T-helper 1 cell (primary cell): Measurements from ENCODE around the gene NT5DC3.
"Not testable (repeated sequence)": the region's sequence is repeated elsewhere in the genome, so short reads cannot be mapped to it uniquely, and the experiment has no call there.

Experiments used
- DNase-seq, 5 donors: peaks; one replicate each; pipeline ENCODE4 v3.0.0-alpha.2; 2012 to 2020

Gene NT5DC3

DNA sequence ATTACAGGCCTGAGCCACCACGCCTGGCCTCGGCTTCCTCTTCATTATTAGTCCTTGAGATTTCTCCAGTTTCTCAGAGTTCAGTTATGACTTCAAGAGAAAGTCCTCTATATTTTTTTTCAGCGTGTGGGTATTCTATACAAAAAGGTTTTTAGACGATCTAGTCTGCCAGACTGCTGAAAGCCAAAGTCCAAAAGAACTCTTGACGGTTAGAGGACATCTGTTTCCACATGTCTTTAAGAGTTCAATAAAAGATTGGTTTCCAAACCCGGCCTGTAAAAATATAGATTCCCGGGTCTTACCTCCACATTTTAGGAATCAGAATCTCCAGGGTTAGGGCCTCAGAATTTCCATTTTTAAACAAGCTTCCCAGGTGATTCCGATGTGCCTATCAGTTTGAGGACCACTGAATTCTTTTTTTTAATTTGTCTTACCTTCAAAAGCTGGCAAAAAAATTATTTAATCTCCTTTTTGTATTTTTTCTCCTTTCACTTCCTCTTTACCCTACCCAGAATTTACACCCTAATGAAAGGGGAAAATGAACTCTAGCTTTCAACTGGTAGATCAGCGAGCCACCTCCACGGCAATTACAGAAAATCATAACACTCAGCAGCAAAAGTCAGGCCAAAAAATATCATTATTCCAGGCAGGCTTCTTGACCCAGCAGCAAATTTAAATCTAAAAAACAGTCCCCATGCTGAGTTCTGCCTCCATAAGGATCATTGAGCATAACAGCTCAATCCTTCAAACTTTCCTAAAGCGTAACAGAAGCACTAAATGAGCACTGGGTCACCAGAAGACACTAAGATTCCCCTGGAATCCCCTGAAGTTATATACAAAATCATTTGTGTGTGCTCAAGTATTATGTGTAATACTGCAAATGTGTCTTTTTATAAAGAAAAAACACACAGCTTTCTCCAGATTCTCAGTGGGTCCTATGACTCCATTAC, 8.7 kb downstream of the NT5DC3 start:
- DNase-seq = no peak

DNA sequence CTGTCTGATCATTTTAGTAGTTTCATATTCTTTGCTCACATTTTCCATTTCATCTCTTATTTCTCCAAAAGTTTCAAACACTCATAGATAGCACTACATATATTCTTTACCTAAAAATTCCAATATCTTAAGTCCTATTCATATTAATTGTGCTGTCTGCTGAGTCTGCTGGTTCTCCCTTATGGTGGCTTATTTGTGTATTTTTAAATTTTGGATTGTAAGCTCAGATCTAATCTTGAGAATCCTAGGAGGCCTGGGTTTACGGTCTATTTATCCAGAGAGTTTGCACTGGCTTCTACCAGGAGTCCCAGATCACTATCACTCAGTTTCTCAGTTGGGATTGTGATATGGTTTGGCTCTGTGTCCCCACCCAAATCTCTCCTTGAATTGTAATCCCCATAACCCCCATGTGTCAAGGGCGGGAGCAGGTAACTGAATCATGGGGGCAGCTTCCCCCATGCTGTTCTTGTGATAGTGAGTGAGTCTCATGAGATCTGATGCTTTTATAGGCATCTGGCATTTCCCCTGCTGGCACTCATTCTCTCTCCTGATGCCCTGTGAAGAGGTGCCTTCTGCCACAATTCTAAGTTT, 10.2 kb downstream of the NT5DC3 start:
- DNase-seq = no peak

DNA sequence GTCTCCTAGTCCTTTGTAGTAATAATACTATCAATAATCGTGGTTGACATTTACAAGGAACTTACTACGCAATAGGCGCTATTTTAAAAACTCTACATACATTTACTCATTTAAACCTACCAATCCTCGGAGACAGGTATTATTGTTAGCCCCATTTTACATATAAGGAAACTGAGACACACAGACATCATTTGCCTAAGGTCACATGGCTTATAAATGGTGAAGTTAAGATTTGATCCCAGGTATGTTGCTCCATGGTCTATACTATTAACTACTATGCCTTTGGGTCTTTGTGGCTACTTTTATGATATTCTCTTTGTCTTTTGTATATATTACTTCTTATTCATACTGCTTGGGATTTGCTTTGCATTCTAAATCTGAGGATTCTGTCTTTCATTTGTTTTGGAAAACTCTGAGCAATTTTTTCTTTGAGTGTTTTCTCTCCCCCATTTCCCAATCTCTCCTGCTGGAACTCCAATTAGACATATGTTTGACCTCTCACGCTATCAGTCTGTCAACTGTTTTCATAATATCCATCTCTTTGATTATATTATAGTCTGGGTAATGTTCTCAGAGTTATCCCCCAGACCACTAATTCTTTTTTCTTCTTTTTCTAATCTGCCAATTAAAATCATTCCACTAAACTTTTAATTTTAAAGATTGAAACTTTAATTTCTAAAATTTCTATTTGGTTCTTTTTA, 10.9 kb downstream of the NT5DC3 start:
- DNase-seq = no peak

DNA sequence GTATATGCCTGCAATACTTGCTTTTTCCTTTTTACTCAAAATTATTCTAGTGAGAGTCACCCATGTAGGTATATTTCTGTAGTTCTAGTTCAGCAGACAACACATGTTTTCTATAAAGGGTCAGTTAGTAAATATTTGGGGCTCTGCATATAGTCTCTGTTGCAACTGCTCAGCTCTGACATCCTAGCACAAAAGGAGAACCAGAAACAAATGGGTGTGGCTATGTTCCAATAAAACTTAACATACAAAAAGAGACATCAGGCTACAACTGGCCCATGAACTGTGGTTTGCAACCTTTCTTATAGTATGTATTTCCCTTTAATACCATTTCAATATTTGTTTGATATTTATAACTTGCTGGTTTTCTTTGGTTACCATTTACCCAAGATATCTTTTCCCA, 11.9 kb downstream of the NT5DC3 start:
- DNase-seq = no peak

DNA sequence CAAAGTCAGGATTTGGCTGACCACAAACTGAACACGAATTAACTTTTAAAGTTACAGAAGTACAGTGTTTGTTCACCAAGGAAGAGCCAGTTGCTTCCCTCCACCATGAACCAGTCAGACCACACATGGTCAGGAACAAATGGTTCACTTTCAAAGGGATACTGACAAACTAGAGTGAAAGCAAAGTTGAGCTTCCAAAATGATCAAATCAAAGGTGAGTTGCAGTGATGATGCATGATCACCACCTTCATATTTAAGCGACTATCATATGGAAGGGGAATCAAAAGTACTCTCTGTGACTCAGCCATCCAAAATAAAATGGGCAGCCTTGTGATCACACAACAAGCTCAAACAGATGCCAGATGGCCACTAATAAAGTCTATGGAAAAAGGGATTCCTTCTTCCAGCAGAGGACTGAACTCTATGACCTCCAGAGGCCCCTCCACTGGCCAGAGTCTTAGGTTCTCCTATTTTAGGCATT, 13.1 kb downstream of the NT5DC3 start:
- DNase-seq = no peak

DNA sequence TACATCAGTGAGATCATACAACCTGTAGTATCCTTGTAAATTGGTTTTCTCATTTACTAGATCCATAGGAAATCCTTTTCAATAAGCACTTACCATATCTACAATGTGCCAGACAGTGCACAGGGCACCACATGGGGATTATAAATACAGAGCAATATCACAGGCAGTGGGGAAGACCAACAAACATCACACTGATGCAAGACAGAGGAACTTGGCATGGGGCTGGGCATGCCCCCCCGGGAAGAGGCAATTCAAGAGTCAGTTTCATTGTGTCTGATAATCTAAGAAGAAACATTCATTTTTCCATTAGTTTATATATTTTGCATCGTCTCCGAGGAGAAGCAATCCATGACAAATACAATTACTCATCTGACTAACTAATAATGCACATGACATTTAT, 16.2 kb downstream of the NT5DC3 start:
- DNase-seq = no peak

DNA sequence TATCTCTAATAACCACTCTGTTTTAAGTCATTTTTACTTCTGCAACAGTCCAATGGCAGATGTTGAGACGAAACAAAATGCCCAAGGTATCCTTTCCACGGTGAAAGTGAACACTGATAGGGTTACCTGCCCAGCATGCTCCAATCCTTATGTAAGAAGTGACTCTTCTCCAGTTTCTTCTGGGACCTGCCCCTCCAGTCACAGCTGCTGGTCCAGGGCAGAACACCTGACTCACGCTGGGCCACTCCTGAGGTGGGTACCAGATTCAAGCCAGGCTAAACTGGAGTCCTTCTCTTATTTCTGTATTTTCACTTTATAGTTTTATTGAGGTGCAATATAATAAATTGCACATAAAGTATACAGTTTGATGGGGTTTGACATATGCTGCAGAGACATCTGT, 16.7 kb downstream of the NT5DC3 start:
- DNase-seq = no peak

DNA sequence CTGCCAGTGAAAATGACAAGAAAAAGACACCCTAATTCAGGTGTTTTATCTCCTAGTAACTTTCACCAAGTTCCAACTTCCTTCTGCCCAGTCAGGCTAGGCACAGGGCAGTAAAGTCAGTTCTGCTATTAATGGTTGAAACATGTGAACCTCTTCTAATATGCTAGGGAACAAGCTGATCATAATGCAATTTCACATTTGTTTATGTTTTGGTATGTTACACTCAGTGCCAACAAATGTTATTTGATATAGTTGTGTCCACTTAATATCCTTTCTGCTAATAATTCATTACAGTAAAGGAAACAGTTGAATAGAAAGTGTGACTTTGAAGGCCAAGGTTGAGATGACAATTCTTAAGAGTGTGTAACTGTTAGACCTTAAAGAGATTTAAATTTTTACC, 17.2 kb downstream of the NT5DC3 start:
- DNase-seq = no peak

DNA sequence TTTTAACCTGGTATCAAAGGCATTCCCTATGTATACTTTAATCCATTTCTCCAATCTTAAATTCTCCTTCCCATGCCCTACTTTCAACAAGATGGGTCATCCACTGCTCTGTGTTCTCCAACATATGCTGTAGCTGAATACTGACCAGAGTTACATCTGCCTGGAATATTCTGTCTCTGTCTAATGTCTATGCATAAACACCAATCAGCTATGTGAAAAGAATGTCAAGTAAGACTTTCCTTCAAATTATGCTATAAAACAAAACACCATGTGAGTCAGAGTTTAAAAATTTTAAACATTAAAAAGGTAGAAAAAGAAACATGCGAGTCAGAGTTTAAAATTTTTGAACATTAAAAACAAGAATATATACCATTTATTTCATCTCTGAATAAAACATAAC, 19.3 kb downstream of the NT5DC3 start:
- DNase-seq = no peak

DNA sequence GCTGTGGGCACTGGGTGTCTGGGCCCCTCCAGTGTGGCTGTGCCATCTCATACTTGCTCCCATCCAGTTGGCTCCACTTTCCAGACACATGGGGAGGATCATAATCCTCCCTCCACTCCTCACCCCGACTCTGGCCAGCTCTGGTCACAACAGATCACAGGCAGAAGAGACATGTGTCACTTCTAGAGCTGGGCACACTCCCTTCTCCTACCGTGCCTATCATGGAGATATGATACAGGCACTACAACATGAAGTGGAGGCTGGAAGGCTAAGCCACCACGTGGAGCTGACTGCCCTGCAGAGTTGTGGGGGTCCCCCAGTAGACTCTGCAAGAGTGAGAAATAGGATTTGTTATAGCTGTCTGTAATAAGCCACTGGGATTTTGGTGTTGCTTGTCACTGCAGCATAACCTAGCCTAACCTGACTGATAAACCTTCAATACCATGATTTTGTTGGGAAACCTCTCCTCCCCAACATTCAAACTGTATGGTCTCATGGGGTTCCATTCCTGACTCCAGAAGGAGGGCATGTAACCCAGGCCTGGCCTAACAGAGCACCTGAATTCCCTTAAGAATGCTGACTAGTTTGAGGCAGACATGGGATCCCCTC, 20.0 kb downstream of the NT5DC3 start:
- DNase-seq = no peak

DNA sequence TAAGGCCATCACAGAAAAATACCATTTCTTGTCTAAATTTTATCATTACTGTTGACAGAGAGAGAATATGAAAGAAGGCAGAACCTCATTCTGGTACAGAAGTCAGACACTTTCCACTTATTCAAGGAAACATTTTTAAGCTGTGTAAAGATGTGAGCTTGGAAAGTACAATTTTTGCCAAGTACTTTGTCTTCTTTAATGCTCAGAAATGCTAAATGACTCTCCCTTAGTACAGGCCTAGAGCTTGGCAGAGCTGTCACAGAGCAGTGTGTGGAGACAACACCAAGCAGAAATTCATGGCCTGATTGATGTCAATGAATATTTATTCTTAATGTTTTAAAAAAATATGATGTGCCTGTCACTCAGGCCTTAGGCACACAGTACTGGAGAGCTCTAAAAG, 20.7 kb downstream of the NT5DC3 start:
- no peak for DNase-seq

DNA sequence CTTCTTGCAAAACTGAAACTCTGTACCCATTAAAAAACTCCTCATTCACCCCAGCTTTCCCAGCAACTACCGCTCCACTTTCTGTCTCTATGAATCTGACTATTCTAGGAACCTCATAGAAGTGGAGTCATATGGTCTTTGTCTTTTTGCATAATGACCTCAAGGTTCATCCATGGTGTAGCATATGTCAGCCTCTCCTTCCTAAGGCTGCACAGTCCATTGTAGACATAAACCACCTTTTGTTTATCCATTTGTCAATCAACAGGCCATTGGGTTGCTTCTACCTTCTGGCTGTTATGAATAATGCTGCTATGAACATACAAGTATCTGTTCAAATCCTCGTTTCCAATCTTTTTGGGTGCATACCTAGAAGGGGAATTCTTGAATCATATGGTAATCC, 21.1 kb downstream of the NT5DC3 start:
- DNase-seq = no peak

DNA sequence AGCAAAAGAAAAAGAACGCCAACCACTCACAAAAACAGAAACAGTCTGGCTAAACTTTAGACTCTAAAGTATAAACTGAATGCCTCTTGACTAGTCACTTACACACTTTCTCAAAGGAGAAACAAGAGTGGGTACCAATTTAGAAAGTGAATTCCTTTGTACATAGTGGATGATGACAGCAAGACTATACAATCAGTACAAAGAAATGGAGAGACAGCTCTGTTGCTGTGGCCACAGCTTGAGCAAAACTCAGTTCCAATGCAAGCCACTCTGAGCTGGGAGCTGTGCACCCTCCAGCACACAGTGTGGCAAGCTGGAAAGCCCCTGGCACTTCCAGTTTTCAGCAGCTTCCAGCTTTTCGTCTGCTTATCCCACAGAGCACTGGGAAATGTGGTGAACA, 21.7 kb downstream of the NT5DC3 start:
- DNase-seq = no peak

DNA sequence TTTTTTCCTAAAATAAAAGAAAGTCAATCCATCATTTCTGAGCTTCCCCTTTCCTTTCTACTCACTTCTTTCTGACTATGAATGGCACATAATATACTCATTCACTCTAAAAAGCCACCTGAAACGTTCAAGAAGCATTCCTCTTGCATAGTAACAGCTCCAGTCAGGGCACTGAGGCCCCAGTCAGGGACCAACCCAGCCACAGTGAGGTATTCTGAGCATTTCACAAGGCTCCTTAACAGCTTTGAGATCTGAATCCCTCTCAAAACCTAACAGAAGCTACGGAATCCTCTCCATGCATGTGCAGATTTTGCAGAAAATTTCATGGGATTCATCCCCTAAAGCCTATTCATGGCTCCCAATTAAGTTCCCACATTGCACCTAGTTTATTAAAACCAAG, 23.2 kb downstream of the NT5DC3 start:
- no peak for DNase-seq

DNA sequence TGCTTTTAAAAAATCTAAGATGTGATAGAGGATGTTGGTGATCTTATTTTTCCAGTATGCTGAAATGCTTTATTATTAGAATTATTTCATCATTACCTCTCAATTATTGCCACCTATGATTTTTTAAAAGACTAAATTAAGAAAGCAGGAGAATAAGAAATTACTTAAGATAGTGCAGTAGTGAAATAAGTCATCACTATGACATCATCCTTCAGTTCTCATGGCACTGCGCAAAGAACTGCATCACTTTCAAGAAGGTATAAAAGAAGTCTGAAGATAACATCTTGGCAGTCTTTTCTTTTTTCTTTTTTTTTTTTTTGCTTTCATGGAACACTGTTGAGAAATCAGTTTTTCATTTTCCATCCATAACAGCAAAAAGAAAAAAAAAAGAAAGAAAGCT, 24.4 kb downstream of the NT5DC3 start:
- DNase-seq = peak in 1 of 5 donors; percentile 18

DNA sequence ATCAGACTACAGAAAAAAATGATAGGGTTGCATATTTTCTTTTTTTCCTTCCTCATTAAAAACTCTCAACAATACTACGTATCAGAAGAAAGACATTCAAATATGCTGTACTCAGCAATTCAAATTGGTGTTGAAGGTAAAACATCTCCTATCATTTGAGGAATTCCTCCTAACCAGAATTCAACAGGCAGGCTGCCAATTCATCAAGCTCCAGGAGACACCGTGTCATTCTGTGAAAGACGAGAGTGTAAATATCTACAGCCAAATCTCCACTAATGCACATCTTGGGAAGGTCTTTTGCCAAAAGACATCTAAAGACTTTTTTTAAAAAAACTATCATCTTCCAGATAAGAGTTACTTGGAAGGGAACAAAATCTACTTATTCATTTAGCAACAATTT, 26.6 kb downstream of the NT5DC3 start:
- no peak for DNase-seq

DNA sequence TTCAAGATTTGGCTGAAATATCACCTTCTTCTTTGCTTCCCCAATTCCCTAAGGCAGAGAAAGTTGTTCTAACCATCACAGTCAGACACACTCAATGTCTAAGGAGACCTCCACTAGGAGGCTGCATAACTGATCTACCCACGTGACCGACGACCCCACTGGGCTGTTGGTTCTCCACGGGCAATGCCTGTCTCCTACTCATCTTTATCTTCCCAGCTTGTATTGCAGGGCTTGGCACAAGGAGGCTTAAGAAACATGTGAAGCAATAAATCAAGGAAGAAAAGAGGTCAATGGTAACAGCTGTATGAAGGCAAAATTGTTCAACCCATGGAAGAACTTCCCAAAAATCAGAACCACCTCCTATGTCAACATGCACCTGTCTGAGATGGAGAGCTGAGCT, 27.1 kb downstream of the NT5DC3 start:
- DNase-seq = no peak

DNA sequence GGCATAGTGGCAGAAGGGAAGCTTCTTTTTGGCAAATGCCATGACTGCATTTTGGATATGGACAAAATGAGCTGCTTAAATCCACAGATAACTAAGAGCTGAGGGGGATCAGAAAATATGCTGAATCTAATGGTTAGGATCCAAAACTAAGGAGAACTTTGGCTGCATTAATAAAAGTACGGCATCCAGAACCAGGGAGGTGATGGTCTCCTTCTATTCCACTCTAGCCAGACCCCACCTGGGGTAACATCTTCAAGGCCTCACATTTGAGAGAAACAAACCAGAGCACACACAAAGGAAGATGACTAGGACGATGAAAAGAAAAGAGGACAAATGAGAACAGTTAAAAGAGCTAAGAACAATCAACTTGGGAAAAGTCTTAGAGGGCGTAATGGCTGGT, 27.6 kb downstream of the NT5DC3 start:
- no peak for DNase-seq

DNA sequence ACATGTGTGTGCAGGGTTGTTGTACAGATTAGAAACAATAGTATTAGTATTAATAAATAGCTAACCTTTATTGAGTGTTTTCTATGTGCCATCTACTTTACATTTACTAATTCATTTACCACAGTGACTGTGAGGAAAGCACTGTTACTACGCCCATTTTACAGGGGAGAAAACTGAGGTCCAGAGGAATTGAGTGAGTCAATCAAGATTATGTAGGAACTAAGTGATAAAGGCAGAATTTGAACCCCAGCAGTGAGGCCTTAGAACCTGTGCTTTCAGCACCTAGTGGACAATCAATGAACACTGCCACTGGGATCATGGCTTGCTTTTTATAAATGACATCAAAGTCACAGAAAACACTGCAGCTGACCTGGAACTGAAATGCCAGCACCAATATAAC, 28.2 kb downstream of the NT5DC3 start:
- DNase-seq = no peak

DNA sequence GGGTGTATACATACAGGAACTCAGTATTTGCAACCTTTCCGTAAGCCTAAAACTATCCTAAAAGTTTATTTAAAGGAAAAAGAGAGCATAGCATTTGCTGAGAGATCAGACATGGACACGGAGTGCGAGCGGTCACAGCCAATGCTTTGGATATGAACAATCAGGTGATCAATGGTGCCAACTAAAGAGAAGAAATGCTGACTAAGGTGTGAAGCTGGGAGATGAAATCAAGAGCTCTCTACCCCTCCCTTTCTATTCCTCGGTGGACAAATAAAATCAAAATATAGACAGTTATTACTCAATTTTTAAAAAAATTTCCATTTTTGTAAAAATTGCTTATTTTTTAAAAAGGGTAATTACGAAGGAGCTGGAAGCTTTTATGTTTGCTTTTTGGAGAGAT, 29.2 kb downstream of the NT5DC3 start:
- DNase-seq = no peak

DNA sequence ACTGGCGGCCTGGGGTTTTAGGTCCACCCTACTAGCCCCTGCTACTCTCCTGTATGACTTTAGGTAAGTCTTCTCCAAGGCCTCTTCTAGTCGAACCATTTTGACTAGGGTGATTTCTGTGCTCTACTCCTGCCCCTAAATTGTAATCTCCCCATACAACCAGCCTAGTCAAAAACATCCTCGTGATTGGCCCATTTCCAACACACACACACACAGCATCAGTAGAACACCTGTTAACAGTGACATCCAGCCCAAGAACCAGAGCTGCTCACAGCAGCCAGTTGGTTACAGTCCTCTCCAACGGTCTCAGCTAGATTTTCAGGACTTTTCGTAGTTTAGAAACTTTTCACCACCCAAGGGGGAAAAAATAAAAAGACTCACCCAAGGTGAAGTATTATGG, 30.9 kb downstream of the NT5DC3 start:
- DNase-seq = no peak

DNA sequence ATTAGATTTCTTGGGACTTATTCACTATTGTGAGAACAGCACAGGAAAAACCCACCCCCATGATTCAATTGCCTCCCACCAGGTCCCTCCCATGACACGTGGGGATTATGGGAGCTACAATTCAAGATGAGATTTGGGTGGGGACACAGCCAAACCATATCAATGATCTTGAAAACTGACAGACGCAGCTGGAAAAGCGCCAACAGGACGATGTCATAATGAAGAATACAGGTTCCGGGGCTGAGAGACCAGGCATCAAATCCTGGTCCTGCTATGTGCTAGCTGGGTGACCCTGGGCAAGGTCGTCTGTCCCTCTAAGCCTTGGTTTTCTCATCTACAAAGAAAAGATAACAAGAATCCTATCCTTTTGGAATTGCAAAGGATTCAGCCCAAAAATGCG, 31.4 kb downstream of the NT5DC3 start:
- not testable (repeated sequence) for DNase-seq

DNA sequence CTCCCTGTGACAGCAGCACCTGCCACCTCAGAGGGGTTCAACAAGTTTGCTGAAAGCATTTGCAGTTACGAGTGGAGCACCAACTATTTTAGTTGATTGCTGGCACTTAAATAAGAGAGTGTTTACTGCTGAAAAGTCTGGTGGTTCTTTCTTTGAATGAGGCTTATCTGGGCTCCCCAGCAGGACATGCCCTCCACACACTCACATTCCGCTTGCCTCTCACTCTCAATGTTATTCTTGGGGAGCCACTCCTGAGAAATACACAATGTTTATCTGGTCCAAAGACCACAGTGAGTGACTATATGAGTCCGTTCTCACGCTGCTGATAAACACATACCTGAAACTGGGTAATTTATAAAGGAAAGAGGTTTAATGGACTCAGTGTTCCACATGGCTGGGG, 31.9 kb downstream of the NT5DC3 start:
- DNase-seq = no peak
